ENCODE results near the gene CDAN1. TPM values are rescaled to one million over a fixed set of nuclear protein-coding genes. Genes with fewer than 3 reads are reported as not detected.
"Not testable (repeated sequence)": the region's sequence is repeated elsewhere in the genome, so short reads cannot be mapped to it uniquely, and the experiment has no call there.

Gene CDAN1
- total and polyA plus RNA-seq, 2 experiments from 2014 or later, result 16.6 to 20.9 TPM

GRCh38 chr15:42691770-42692169, 45.2 kb downstream of the CDAN1 start:
- Histone ChIP-seq H3K4me1 (ENCODE audit: low read depth) (no peaks in the 10 kb centered on the region), H3K4me3 (no peak overlapping the region), H3K36me3 (no peaks in the 10 kb centered on the region), H3K27ac (no peak overlapping the region), H3K27me3 (no peaks in the 10 kb centered on the region), H3K9me3 (ENCODE audit: low read depth) (no peaks in the 10 kb centered on the region)
- no peak for DNase-seq (ENCODE audit: low read depth in 1 of 2, low spot score in 1 of 2)
- no peak for TF ChIP-seq CTCF (IDR thresholded peaks at IDR 0.05; ENCODE audit: low read depth, low read length)

- Histone ChIP-seq H3K4me3 (no peak overlapping the region), H3K27ac (no peak overlapping the region), H3K36me3 (no peaks in the 10 kb centered on the region), H3K27me3 (no peaks in the 10 kb centered on the region), H3K9me3 (ENCODE audit: low read depth) (no peaks in the 10 kb centered on the region), H3K4me1 (ENCODE audit: low read depth) (no peaks in the 10 kb centered on the region)
- DNase-seq (ENCODE audit: low read depth in 1 of 2, low spot score in 1 of 2), result no peak
- no peak for TF ChIP-seq CTCF (IDR thresholded peaks at IDR 0.05; ENCODE audit: low read depth, low read length)
Measured at GRCh38 chr15:42691308-42691707, 45.6 kb downstream of the CDAN1 start.

GRCh38 chr15:42688301-42688700, 48.6 kb downstream of the CDAN1 start:
- no peaks in the 10 kb centered on the region for H3K9me3 ChIP-seq (ENCODE audit: low read depth)
- no peak overlapping the region for H3K4me3 ChIP-seq
- no peaks in the 10 kb centered on the region for H3K27me3 ChIP-seq
- no peaks in the 10 kb centered on the region for H3K36me3 ChIP-seq
- H3K4me1 ChIP-seq (ENCODE audit: low read depth), result no peaks in the 10 kb centered on the region
- no peak overlapping the region for H3K27ac ChIP-seq
- no peak for TF ChIP-seq CTCF (IDR thresholded peaks at IDR 0.05; ENCODE audit: low read depth, low read length)
- DNase-seq (ENCODE audit: low read depth in 1 of 2, low spot score in 1 of 2), result no peak

- no peaks in the 10 kb centered on the region for H3K27me3 ChIP-seq
- H3K4me3 ChIP-seq, result no peak overlapping the region
- no peak for TF ChIP-seq CTCF (IDR thresholded peaks at IDR 0.05; ENCODE audit: low read depth, low read length)
- H3K4me1 ChIP-seq (ENCODE audit: low read depth), result no peaks in the 10 kb centered on the region
- no peak for DNase-seq (ENCODE audit: low read depth in 1 of 2, low spot score in 1 of 2)
- no peaks in the 10 kb centered on the region for H3K36me3 ChIP-seq
- no peaks in the 10 kb centered on the region for H3K9me3 ChIP-seq (ENCODE audit: low read depth)
- no peak overlapping the region for H3K27ac ChIP-seq
Measured at GRCh38 chr15:42687740-42688139, 49.2 kb downstream of the CDAN1 start.

GRCh38 chr15:42686281-42686680, 50.6 kb downstream of the CDAN1 start:
- Histone ChIP-seq H3K4me1 (ENCODE audit: low read depth) (no peaks in the 10 kb centered on the region), H3K4me3 (no peak overlapping the region), H3K9me3 (ENCODE audit: low read depth) (no peaks in the 10 kb centered on the region), H3K36me3 (no peaks in the 10 kb centered on the region), H3K27me3 (no peaks in the 10 kb centered on the region), H3K27ac (no peak overlapping the region)
- DNase-seq (ENCODE audit: low read depth in 1 of 2, low spot score in 1 of 2), result no peak
- no peak for TF ChIP-seq CTCF (IDR thresholded peaks at IDR 0.05; ENCODE audit: low read depth, low read length)

GRCh38 chr15:42681119-42681518, 55.8 kb downstream of the CDAN1 start:
- no peaks in the 10 kb centered on the region for H3K36me3 ChIP-seq
- no peak overlapping the region for H3K27ac ChIP-seq
- H3K9me3 ChIP-seq (ENCODE audit: low read depth), result no peaks in the 10 kb centered on the region
- no peak for DNase-seq (ENCODE audit: low read depth in 1 of 2, low spot score in 1 of 2)
- H3K27me3 ChIP-seq, result no peaks in the 10 kb centered on the region
- no peak for TF ChIP-seq CTCF (IDR thresholded peaks at IDR 0.05; ENCODE audit: low read depth, low read length)
- H3K4me1 ChIP-seq (ENCODE audit: low read depth), result no peaks in the 10 kb centered on the region
- no peak overlapping the region for H3K4me3 ChIP-seq

- not testable (repeated sequence) for H3K36me3 ChIP-seq, H3K27me3 ChIP-seq, H3K27ac ChIP-seq
Measured at GRCh38 chr15:42680142-42680482, 56.8 kb downstream of the CDAN1 start.

More at GRCh38 chr15:42680142-42680482, 56.8 kb downstream of the CDAN1 start:
- DNase-seq (ENCODE audit: low read depth in 1 of 2, low spot score in 1 of 2); H3K4me3 ChIP-seq; H3K4me1 ChIP-seq (ENCODE audit: low read depth); H3K9me3 ChIP-seq (ENCODE audit: low read depth): not testable (repeated sequence)

All from cardiac muscle cell (in vitro differentiated cells and primary cell).